Caki2 (cell line): ENCODE results near the gene INSL3. TPM values are rescaled to one million over a fixed set of nuclear protein-coding genes. Genes with fewer than 3 reads are reported as not detected.
A peak's percentile ranks its signal among the peaks of the same experiment; 100 is the strongest.
"Not testable (repeated sequence)": the region's sequence is repeated elsewhere in the genome, so short reads cannot be mapped to it uniquely, and the experiment has no call there.

ENCODE experiments used
- DNase-seq: peaks from one replicate; pipeline ENCODE4 v3.0.0-alpha.2; 2015; ENCODE audit warnings: low read depth
- in situ Hi-C: cut with HindIII; loops from 2 replicates; pipeline ENCODE4 v1.10.0; 2016; ENCODE audit warnings: low sequenced_read_pairs, low pct_unique_long_range_greater_than_20kb, mixed read lengths
- total RNA-seq: library from RNA; depleted of rRNA; stranded (reverse); fragments of >200 nt; shearing (Covaris generic); gene quantifications from 2 replicates; pipeline ENCODE4 v1.2.3, GENCODE V29; 2014; ENCODE audit warnings: low replicate concordance

INSL3 gene
- total RNA-seq, 1 experiment from 2014 or later, result not detected

- in situ Hi-C loops, result no loop called here
- DNase-seq, result peak; percentile 95
Measured at GRCh38 chr19:17830567-17831418, 9.5 kb upstream of the INSL3 start.

GRCh38 chr19:17829855-17830566 is 8.7 kb upstream of the INSL3 start:
- in situ Hi-C loops, result no loop called here

DNA sequence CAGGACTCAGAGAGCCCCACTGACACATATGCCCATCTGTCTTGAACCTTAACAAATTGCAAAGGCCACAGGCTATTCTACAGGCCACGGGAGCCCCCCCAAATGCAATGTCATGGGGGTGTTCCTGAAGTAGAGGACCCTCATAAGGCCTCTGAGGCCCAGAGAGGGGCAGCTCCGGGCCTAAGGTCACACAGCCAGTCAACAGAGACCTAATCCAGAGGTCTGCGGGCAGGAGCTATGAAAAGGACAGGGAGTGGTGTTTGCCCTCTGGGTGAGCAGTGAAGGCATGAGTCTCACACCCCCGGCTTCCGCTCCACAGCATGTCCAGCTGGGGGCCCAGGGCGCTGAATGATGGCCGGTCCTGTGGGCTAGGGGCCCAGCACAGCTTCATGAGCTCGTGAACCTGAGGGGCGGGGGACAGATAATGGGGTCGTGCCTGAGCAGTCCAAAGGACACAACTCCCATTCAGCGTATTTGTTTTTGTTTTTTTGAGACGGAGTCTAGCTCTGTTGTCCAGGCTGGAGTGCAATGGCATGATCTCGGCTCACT is 5.3 kb upstream of the INSL3 start:
- DNase-seq, result no peak
- in situ Hi-C loops, result no loop called here

More at GRCh38 chr19:17829855-17830566, 8.7 kb upstream of the INSL3 start:
- no peak for DNase-seq

DNA sequence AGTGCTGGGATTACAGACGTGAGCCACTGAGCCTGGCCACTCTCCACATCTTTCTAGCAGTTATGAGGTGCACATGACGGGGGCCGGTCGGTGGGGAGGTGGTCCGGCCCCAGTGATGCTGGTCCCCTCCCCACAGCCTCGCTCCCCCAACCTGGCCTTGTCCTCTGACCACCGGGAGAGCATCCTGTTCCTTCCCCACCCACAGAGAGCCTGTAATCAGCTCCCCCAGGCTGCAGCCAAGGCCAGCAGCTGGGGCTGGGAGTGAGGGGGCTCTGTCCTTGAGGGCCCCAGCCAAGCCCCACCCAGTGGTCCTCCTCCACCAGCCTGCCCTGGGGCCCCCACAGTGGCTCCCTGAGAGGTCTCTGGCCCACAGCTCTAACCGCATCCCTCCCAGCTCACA is 3.0 kb upstream of the INSL3 start:
- in situ Hi-C loops, result no loop called here
- DNase-seq, result no peak

GRCh38 chr19:17817668-17818363 is 3.5 kb downstream of the INSL3 start:
- in situ Hi-C loops, result no loop called here
- no peak for DNase-seq

GRCh38 chr19:17812099-17812498 is 9.2 kb downstream of the INSL3 start:
- DNase-seq, result no peak
- in situ Hi-C loops, result no loop called here

DNA sequence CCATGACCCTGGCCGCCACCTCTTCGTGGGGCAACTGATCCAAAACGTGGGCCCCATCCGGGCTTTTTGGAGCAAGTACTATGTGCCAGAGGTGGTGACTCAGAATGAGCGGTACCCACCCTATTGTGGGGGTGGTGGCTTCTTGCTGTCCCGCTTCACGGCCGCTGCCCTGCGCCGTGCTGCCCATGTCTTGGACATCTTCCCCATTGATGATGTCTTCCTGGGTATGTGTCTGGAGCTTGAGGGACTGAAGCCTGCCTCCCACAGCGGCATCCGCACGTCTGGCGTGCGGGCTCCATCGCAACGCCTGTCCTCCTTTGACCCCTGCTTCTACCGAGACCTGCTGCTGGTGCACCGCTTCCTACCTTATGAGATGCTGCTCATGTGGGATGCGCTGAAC is 9.6 kb downstream of the INSL3 start:
- in situ Hi-C loops, result no loop called here
- no peak for DNase-seq

- DNase-seq, result no peak
- in situ Hi-C loops, result no loop called here
Measured at GRCh38 chr19:17811103-17811502, 10.2 kb downstream of the INSL3 start.

- in situ Hi-C loops, result no loop called here
- no peak for DNase-seq
Measured at GRCh38 chr19:17807731-17808316, 13.5 kb downstream of the INSL3 start.

GRCh38 chr19:17806945-17807344 is 14.4 kb downstream of the INSL3 start:
- in situ Hi-C loops, result no loop called here
- peak; percentile 39 for DNase-seq

DNA sequence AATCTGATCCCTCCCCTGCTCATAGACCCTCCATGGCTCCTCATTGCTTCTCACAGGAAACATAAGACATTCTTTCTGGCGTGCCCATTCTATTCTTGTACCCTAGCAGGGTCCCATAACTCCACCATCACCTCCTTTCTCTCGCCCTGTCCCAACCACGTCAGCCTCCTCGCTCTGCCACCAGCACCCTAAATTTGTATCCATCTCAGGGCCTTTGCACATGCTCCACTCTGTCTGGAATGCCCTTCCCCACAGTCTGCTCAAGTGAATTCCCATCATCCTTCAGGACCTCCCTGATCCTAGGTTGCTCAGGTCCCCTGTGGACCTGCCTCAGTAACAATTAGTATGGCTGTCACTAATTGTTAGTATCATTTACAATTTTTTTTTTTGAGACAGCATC is 15.9 kb downstream of the INSL3 start:
- no peak for DNase-seq
- in situ Hi-C loops, result no loop called here

GRCh38 chr19:17803264-17803896 is 17.9 kb downstream of the INSL3 start:
- in situ Hi-C loops, result no loop called here
- DNase-seq, result no peak

- DNase-seq, result no peak
- in situ Hi-C loops, result no loop called here
Measured at GRCh38 chr19:17802137-17802858, 19.0 kb downstream of the INSL3 start.

- in situ Hi-C loops, DNase-seq: not testable (repeated sequence)
Measured at GRCh38 chr19:17798599-17798998, 22.7 kb downstream of the INSL3 start.

GRCh38 chr19:17797424-17798201 is 23.7 kb downstream of the INSL3 start:
- peak; percentile 82 for DNase-seq
- in situ Hi-C loops, result no loop called here

- DNase-seq, result no peak
- in situ Hi-C loops, result no loop called here
Measured at GRCh38 chr19:17796838-17797423, 24.4 kb downstream of the INSL3 start.
